ENCODE data around the gene TSPAN9. TPM values are rescaled to one million over a fixed set of nuclear protein-coding genes. Genes with fewer than 3 reads are reported as not detected.

Gene TSPAN9
- total RNA-seq, 1 experiment from 2014 or later: 7.7 TPM

DNA sequence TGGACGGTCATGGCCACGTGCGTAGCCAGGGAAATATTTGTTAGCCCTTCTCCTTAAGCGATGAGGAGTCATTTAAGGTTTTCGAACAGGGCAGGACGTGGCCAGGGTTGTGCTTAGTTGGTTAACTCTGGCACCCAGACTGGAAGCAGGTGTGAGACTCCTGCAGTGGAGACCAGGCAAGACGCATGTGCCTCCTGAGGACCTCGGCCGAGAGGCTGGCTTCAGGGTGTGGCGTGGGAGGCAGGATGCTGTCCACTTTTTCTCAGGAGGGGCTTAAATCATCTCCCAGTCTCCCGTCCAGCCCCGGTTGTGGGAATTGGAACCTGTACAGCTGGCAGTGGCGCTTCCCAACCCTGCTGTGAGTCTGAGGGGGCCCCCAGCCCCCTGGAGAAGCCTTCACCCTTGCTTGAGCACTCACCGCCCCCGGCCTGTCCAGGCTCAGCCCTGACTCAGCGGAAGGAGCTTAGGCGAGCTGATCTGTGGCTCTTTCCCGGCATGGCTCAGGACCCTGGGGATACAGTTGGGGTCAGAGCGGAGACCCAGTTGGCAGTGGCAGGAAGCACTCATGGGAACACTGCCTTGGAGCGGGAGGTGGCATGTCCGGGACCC lies 46.3 kb upstream of the TSPAN9 start:
- in situ Hi-C loops (cut with HindIII; ENCODE audit: low pct_unique_long_range_greater_than_20kb, low sequenced_read_pairs): no loop called here
- CTCF ChIA-PET: no interaction called here

GRCh38 chr12:3032161-3032560 lies 45.0 kb upstream of the TSPAN9 start:
- Histone ChIP-seq H3K27me3 (ENCODE audit: control insufficient read depth, insufficient read depth, low read length) (no peaks in the 10 kb centered on the region), H3K4me1 (ENCODE audit: control insufficient read depth, insufficient read depth, low read length) (no peaks in the 10 kb centered on the region), H3K4me3 (ENCODE audit: low read depth in 2 of 2, low read length in 2 of 2) (no peak overlapping the region), H3K9me3 (ENCODE audit: control insufficient read depth, insufficient read depth, low read depth, low read length) (no peaks in the 10 kb centered on the region), H3K27ac (ENCODE audit: low read length) (no peak overlapping the region), H3K36me3 (ENCODE audit: control insufficient read depth, insufficient read depth, low read length) (no peaks in the 10 kb centered on the region)
- intact Hi-C loops (cut with micrococcal nuclease; ENCODE audit: unreplicated experiment) (no loop called here), in situ Hi-C loops (cut with HindIII; ENCODE audit: low pct_unique_long_range_greater_than_20kb, low sequenced_read_pairs) (no loop called here)
- CTCF ChIA-PET: no interaction called here
- POLR2A ChIA-PET: no interaction called here
- TF ChIP-seq CTCF (IDR thresholded peaks at IDR 0.05) (no peak), REST (IDR thresholded peaks at IDR 0.05; ENCODE audit: insufficient read depth in 1 of 2, low read depth in 2 of 2, low read length in 1 of 2) (no peak), TCF7L2 (IDR thresholded peaks at IDR 0.05; ENCODE audit: low read depth, low read length) (no peak), POLR2AphosphoS5 (IDR thresholded peaks at IDR 0.05; ENCODE audit: low read depth, low read length) (no peak), SIN3A (IDR thresholded peaks at IDR 0.05; ENCODE audit: borderline replicate concordance, insufficient read depth, low read depth, low read length) (no peak)
- no peak for ATAC-seq
- no TSS peak for BruUV-seq (replicated peaks)
- no peak for DNase-seq (ENCODE audit: low read depth, low spot score)

More for the DNA sequence above, 46.3 kb upstream of the TSPAN9 start:
- BruUV-seq (replicated peaks): no TSS peak
- intact Hi-C loops (cut with micrococcal nuclease; ENCODE audit: unreplicated experiment): no loop called here
- Histone ChIP-seq H3K4me1 (ENCODE audit: control insufficient read depth, insufficient read depth, low read length) (no peaks in the 10 kb centered on the region), H3K9me3 (ENCODE audit: control insufficient read depth, insufficient read depth, low read depth, low read length) (no peaks in the 10 kb centered on the region), H3K27ac (ENCODE audit: low read length) (no peak overlapping the region), H3K27me3 (ENCODE audit: control insufficient read depth, insufficient read depth, low read length) (no peaks in the 10 kb centered on the region), H3K36me3 (ENCODE audit: control insufficient read depth, insufficient read depth, low read length) (no peaks in the 10 kb centered on the region), H3K4me3 (ENCODE audit: low read depth in 2 of 2, low read length in 2 of 2) (no peak overlapping the region)
- DNase-seq (ENCODE audit: low read depth, low spot score) (no peak), ATAC-seq (no peak)
- POLR2A ChIA-PET: no interaction called here
- TF ChIP-seq CTCF (IDR thresholded peaks at IDR 0.05): no peak
